Measurements from ENCODE around the gene SEMA4A.
A peak's percentile ranks its signal among the peaks of the same experiment; 100 is the strongest.

Gene SEMA4A

DNA sequence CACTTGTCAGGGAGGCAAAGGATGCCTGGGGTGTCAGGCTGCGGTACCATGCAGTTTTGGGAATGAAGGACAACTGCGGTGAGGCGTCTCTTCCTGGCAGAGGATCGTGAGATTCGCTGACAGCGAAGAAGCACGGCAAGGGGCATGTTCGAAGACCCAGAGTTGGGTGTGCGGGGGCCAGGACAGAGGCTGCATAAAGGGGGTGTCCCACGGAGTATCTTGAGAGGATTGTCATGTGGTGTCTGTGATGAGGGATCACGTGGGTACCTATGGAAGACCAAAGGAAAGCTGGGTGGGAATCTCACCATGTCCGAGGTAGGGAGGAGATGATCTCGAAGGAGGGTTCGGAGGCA lies 40.9 kb downstream of the SEMA4A start:
- no peak for DNase-seq (ENCODE audit: low read depth)
- TF ChIP-seq, protein P1, sequence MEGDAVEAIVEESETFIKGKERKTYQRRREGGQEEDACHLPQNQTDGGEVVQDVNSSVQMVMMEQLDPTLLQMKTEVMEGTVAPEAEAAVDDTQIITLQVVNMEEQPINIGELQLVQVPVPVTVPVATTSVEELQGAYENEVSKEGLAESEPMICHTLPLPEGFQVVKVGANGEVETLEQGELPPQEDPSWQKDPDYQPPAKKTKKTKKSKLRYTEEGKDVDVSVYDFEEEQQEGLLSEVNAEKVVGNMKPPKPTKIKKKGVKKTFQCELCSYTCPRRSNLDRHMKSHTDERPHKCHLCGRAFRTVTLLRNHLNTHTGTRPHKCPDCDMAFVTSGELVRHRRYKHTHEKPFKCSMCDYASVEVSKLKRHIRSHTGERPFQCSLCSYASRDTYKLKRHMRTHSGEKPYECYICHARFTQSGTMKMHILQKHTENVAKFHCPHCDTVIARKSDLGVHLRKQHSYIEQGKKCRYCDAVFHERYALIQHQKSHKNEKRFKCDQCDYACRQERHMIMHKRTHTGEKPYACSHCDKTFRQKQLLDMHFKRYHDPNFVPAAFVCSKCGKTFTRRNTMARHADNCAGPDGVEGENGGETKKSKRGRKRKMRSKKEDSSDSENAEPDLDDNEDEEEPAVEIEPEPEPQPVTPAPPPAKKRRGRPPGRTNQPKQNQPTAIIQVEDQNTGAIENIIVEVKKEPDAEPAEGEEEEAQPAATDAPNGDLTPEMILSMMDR (IDR thresholded peaks at IDR 0.05; ENCODE audit: control insufficient read depth, extremely low read depth, insufficient read depth), result no peak
- H3K4me3 ChIP-seq (ENCODE audit: low read depth, low read length), result peak overlapping the region; percentile 73

DNA sequence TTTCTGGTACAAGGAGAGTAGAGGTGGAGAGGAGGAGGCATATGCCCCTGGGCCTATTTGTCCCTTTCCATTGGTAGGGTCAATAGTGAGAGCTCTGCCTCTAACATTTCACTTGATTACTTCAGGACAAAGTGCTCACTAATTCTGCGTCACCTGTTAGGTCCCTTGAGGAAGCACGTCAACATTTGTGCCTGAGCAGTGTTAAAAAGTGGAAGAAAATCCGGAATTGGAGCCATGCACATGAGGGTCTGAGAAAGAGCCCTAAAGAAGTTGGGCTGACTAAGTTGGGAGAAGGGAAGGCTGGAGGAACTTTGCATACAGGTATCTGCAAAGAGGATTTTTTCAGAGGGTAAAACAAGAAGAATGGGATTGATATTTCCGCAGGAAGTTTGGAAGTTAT lies 42.5 kb downstream of the SEMA4A start:
- DNase-seq (ENCODE audit: low read depth), result no peak
- H3K4me3 ChIP-seq (ENCODE audit: low read depth, low read length), result no peak overlapping the region
- TF ChIP-seq, protein P1 (IDR thresholded peaks at IDR 0.05; ENCODE audit: control insufficient read depth, extremely low read depth, insufficient read depth), result no peak

DNA sequence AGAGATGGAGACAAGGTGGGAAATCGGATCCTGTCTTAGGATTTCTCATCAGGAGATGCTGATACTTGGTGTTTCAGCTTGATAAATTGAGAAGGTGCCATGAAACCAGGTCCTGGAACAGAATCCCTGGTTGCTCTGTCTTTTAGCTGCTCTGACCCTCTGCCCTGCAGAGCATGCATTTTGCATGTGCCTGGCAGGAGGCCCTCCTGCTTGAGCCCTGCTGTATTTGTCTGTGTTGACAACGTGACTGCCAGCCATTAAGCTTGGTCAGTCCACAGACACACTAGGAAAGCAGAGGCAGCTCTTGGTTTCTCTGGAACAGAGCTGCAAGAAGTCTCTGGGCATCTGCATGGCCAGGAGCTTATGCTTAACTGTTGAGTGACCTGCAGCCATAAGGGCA lies 43.1 kb downstream of the SEMA4A start:
- DNase-seq (ENCODE audit: low read depth), result no peak
- TF ChIP-seq, protein P1 (IDR thresholded peaks at IDR 0.05; ENCODE audit: control insufficient read depth, extremely low read depth, insufficient read depth), result no peak
- no peak overlapping the region for H3K4me3 ChIP-seq (ENCODE audit: low read depth, low read length)

DNA sequence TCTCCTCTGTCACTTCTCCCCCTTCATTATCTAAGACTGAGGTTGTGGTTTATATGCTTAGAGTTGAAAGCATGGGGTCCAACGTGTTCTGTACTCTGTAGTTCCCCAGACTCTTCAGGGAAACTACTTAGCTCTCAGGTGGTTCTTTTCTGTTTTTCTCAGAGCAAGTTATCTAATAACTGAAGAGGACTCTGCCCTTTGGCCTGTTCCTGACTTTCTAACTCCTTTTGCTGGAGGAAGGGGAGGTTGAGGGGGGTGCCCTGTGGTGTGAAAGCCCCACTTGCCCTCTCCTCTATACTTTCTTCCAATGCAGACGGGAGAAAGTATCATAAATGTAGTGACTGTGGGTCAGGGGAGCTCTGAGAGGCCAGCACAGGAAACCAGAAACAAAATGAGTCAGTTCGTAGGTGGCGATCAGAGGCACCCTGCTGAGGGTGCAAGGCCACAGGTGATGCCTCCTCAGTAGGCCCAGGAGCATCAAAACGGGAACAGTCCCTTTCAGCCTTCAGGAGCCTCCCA lies 45.5 kb downstream of the SEMA4A start:
- DNase-seq (ENCODE audit: low read depth), result no peak
- H3K4me3 ChIP-seq (ENCODE audit: low read depth, low read length), result no peak overlapping the region
- TF ChIP-seq, protein P1 (IDR thresholded peaks at IDR 0.05; ENCODE audit: control insufficient read depth, extremely low read depth, insufficient read depth), result no peak

DNA sequence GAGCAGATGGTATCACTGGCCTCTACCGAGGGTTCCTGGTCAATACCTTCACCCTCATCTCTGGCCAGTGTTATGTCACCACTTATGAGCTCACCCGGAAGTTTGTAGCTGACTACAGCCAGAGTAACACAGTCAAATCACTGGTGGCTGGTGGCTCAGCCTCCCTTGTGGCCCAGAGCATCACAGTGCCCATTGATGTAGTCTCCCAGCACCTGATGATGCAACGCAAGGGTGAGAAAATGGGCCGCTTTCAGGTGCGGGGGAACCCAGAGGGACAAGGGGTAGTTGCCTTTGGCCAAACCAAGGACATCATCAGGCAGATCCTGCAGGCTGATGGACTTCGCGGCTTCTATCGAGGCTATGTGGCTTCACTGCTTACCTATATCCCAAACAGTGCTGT lies 46.7 kb downstream of the SEMA4A start:
- DNase-seq (ENCODE audit: low read depth), result no peak
- H3K4me3 ChIP-seq (ENCODE audit: low read depth, low read length), result no peak overlapping the region
- TF ChIP-seq, protein P1 (IDR thresholded peaks at IDR 0.05; ENCODE audit: control insufficient read depth, extremely low read depth, insufficient read depth), result no peak

DNA sequence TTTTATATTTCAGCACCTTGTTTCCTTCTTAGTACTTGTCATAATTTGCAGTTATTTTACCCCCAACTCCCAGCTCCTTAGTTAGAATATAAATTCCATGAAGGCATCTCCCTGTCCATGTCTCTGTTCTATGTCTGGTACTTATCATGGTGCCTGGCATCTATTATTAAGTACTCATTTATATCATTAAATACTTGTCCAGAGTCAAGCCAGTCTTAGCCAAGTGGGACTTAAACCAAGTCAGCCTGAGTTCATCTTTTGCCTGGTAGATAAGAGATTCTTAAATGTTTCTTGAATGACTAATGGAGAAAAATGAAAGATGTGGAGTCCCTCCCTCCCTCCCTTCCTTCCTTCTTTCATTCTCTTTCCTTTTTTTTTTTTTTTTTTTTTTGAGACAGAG lies 49.9 kb downstream of the SEMA4A start:
- no peak overlapping the region for H3K4me3 ChIP-seq (ENCODE audit: low read depth, low read length)
- DNase-seq (ENCODE audit: low read depth), result no peak
- TF ChIP-seq, protein P1 (IDR thresholded peaks at IDR 0.05; ENCODE audit: control insufficient read depth, extremely low read depth, insufficient read depth), result no peak

DNA sequence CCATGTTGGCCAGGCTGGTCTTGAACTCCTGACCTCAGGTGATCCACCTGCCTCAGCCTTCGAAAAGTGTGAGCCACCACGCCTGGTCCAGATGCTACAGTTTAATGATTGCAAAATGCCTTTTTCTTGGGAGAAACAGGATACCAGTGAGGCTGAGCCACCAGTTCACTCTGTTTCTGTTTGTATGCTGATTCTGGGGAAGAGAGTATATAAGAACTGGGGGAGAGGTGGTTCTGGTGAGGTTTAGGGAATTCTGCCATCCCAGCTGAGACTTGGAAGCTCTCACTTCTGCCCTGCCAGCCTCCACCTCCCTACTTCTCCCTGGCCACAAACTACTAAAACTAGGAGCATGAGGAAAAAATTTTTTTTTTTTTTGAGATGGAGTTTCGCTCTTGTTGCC lies 51.3 kb downstream of the SEMA4A start:
- no peak overlapping the region for H3K4me3 ChIP-seq (ENCODE audit: low read depth, low read length)
- no peak for DNase-seq (ENCODE audit: low read depth)
- TF ChIP-seq, protein P1 (IDR thresholded peaks at IDR 0.05; ENCODE audit: control insufficient read depth, extremely low read depth, insufficient read depth), result no peak

Measured in LNCaP clone FGC (cell line).